ENCODE data around the gene ADIRF.
"Not testable (repeated sequence)": the region's sequence is repeated elsewhere in the genome, so short reads cannot be mapped to it uniquely, and the experiment has no call there.

Gene ADIRF

DNA sequence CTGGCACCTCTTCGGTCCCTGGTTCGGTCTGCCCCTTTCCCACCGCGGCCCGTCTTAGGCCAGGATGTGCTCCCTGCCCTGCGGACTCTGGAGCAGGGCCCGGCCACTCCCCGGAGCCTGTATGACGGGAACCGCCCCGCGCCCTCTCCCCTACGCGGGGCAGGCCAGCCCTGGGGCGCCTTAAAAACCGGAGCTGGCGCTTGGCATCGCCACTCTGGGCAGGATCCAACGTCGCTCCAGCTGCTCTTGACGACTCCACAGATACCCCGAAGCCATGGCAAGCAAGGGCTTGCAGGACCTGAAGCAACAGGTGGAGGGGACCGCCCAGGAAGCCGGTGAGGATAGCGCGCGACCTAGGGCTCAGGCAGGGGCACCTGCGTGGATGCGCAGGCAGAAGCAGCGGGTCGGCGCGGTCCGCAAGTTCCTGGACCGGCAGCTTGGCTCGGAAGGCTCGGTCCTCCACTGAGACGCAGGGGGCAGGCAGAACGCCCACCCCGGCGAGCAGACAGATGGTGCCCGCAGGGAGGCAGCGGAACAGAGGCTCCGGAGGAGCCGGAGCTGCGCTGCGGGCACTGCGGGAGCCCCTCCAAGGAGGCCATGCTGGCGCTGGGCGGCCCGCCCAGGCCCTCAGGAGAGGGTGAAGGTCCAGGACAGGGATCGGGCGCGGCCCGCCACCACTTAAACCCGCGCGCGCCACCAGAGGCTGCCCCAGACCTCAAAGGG is at the start of gene ADIRF:
Gene ADIRF (plus strand): TSS at position 212 of the 723 bp plus-strand sequence. CDS start 63 bp downstream, at position 275.
- DNase-seq (ENCODE audit: low read depth): no peak

DNA sequence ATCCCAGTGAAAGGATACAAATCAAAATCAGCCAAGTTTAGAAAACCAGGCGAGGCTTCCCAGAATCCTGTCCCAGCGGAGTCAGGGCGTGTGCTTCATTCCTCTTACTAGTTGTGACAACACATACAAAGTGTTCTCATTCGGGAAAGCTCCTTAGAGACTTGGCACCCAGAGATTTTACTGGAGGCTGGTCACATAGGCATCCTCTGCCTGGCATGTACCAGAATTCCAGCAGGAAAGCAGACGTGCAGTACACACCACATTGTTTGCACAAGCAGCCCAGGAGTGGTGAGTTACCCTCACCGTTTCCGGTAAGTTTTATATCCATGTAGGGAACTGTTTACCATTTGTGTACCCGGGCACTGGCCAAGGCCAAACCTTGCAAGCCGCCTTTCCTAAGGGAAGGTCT is 45.7 kb upstream of the ADIRF start:
- no peak for DNase-seq (ENCODE audit: low read depth)

DNA sequence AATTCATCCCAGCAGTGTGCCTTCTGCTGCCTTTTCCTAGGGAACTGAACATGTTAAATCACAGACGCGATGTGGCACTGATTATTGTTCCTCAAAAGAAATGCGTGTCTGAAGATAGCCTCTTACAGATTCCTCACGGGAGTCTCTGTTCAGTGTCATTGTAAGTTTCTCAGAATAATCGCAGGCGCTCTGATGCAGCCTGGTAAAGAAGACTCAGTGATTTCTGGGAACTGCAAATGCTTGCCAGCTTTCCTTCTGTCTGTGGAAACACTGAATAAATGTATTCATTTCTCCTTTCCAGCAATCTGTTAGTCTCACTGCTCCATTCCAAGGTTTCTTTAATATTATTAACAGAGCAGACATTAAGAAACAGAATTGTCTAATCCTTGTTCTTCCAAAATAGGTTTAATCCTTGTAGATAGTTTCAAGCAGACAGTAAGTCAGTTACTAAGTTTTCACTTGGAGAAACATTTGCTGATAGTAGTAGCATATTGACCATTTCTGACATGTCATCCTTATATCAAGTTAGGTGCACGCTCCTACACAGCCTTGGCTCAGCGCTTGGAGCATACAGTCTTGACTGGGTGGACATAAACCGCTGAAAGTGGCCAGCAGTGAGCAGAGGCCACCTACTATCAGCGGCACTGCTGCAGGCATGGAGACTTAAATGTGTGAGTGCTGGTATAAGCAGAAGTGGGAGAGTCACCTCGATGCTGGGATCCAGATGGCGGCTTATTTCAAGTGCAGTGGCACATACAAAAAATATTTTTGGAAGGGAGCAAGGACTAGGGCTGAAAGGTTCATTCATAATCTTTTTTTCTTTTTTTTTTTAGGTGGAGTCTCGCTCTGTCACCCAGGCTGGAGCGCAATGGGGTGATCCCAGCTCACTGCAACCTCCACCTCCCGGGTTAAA is 38.6 kb upstream of the ADIRF start:
- no peak for DNase-seq (ENCODE audit: low read depth)

DNA sequence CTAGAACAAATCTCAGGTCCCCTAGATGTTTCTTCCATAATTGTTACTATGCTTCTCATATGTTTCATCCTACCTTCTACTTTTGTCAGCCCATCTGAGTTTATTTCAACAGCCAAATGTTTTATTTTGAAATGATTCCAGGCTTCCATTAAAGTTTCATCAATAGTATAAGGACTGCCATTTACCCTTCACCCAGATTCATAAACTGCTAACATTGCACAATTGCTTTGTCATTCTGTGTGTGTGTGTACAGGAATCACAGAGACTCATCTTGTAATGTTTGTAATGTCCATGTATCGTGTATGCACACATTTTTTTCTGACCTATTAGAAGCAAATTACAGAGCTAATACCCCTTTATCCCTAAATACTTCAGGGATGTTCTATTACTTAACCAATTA is 36.4 kb upstream of the ADIRF start:
- peak; percentile 46 for DNase-seq (ENCODE audit: low read depth)

DNA sequence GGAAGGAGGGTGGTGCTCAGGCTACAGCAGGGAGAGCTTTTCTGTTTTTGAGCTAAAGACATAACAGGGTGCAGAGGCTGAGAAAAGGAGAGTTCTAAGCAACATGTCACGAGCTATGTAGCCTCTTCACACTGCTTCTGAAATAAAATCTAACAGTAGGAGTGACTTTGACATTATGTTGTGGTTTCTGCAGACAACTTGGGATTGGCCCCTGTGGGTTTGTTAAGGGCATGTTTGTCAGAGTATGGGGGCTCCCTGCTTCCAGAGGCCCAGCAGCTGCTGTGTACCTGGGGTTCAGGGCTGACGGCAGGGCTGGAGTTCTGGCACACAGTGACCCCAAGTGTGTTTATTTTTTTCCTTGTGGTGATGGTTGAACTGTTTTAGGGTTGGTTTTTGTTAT is 35.6 kb upstream of the ADIRF start:
- no peak for DNase-seq (ENCODE audit: low read depth)

DNA sequence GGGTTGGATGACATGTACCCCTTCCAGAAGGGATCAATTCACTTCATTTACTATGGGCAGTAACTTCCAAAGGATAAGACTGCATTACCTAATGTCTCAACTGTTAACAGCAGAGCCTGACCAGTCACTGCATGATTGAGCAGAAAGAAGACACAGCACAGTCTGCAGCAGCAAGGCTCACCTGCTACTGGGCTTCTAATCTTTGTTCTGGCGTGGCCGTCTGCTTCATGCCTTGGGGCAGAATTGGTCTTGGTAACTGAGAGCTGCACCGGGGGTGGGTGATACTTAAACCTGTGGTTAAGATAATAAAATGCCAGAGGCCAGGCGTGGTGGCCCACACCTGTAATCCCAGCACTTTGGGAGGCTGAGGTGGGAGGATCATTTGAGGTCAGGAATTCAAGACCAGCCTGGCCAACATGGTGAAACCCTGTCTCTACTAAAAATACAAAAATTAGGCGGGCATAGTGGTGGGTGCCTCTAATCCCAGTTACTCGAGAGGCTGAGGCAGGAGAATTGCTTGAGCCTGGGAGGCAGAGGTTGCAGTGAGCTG is 34.0 kb upstream of the ADIRF start:
- not testable (repeated sequence) for DNase-seq (ENCODE audit: low read depth)

DNA sequence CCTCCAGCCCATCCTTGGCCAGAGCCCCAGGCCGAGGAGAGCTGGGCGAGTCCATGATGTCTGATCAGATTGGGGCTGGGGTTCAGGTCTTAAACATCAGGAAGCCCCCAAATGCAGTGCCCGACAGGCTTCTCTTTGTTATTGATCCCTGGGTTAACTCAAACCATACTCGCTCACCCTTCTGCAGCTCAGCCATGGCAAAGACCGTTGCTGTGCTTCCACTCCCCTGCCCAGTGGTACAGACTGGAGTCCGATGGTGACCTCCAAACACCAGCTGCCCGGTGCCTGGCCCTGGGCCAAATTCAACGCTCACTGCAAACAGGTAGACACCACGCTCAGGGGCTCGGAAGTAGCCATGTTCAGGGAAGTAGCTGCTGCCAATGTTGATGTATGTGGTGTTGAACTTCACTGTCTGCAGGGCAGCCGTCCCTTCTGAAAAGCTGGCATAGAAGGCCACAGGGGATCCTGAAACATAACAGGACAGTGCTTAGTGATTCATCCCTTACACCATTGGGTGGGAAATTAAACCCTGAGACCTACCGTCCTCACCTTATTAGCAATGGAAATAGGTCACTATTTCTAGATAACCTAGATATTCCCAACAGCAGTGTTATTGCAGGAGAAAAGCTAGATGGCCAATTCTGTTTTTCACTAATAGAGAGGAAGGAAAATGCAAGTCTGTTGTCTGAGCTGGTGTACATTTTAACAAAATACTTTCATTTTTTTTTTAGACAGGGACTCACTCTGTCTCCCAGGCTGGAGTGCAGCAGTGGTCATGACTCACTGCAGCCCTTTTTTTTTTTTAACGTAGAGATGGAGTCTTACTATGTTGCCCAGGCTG is 31.4 kb upstream of the ADIRF start:
- no peak for DNase-seq (ENCODE audit: low read depth)

DNA sequence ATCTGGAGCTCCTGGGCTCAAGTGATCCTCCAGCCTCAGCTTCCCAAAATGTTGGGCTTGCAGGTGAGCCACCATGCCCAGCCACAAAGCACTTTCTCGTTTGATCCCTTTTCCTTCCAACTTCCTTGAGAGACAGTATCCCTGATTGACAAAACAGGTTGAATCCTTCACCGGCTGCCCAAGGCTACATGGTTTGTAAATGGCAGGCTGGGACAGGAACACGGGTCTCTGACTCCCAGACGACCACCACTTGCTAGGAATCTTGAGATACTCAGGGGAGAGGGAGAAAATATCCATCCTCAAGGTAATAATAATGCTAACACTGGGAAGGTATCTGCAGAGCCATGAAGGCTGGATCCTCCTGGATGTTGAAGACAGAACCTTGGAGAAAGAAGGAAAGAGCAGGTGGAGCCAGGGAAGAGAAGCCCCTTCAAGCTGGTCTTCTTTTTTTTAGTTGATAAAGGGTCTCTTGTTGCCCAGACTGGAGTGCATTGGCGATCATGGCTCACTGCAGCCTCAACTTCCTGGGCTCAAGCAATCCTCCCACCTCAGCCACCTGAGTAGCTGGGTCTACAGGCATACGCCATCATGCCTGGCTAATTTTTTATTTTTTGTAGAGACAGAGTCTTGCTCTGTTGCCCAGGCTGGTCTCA is 30.7 kb upstream of the ADIRF start:
- DNase-seq (ENCODE audit: low read depth): no peak

DNA sequence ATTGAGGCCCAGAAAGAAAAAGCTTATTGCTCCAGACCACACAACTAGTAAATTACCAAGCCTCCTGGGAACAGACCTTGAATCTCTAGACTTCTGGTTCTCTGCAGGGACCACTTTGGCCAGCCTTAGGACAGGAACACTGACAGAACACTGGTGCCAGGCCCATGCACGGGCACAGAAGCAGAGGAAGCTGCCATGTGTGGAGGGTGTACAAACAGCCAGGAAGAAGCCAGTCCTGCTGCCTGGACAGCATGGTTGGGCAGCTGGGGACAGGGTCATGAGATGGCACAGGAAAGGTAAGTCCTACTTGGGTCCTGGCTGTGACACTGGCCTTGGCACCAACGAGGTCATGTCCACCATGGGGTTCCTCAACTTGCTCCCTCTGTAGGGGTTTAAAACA is 30.0 kb upstream of the ADIRF start:
- DNase-seq (ENCODE audit: low read depth): no peak

DNA sequence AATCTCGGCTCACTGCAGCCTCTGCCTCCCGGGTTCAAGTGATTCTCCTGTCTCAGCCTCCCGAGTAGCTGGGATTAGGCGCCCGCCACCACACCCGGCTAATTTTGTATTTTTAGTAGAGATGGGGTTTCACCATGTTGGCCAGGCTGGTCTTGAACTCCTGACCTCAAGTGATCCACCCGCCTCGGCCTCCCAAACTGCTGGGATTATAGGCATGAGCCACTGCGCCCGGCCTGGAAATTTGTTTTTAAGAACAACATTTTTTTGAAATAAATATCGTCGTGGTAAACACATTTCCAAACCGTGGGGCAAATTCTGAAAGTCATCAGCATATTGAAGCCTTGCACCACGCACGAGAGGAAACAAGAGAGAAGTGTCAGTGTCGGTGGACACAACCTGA is 28.2 kb upstream of the ADIRF start:
- not testable (repeated sequence) for DNase-seq (ENCODE audit: low read depth)

DNA sequence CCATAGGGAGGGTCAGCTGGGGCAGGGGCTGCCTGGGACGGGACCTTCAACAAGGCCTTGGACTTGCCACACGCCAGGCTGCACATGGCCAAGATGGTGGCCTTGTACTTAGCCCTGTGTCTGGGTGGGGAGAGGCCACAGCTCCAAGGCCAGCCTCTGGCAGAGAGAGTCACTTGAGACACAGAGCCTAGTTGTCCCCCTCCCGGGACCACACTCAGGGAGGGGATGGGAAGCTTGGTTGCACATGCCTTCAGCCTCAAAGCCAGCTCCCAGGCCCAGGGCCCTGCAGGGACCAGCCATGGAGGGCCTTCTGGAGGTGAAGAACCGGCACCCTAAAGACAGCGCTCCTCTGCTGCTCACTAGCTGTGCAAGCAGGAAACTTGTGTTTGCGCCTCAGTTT is 27.6 kb upstream of the ADIRF start:
- no peak for DNase-seq (ENCODE audit: low read depth)

DNA sequence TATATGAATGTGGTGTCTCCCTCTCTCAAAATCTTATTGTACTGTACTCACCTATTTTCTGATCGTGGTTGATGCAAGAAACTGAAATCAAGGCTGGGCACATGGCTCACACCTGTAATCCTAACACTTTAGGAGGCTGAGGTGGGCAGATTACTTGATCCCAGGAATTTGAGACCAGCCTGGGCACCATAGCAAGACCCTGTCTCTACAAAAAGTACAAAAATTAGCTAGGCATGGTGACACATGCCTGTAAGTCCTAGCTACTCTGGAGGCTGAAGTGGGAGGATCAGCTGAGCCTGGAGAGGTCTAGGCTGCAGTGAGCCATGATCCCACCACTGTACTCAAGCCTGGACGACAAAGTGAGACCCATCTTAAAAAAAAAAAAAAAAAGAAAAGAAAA is 26.9 kb upstream of the ADIRF start:
- no peak for DNase-seq (ENCODE audit: low read depth)

DNA sequence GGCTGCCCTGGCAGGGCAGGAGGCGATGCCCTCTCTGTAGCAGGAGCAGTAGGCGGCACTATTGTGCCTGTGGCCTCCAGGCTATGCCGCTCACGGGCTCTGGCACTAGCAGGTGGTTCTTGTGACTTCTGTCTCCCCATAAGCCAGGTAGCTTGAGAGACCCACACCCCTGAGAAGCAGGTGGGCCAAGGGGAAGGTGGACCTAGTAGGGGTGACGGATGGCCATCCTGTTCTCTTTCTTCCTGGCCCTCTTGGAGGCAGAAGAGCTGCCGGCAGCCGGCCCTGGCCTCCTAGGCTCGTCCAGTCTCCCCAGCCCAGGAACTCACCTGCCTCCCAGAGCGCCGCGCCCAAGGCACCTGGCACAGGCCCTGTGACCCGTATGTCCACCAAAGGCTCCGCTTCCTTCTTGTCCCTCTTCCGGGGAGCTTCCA is 26.3 kb upstream of the ADIRF start:
- no peak for DNase-seq (ENCODE audit: low read depth)

DNA sequence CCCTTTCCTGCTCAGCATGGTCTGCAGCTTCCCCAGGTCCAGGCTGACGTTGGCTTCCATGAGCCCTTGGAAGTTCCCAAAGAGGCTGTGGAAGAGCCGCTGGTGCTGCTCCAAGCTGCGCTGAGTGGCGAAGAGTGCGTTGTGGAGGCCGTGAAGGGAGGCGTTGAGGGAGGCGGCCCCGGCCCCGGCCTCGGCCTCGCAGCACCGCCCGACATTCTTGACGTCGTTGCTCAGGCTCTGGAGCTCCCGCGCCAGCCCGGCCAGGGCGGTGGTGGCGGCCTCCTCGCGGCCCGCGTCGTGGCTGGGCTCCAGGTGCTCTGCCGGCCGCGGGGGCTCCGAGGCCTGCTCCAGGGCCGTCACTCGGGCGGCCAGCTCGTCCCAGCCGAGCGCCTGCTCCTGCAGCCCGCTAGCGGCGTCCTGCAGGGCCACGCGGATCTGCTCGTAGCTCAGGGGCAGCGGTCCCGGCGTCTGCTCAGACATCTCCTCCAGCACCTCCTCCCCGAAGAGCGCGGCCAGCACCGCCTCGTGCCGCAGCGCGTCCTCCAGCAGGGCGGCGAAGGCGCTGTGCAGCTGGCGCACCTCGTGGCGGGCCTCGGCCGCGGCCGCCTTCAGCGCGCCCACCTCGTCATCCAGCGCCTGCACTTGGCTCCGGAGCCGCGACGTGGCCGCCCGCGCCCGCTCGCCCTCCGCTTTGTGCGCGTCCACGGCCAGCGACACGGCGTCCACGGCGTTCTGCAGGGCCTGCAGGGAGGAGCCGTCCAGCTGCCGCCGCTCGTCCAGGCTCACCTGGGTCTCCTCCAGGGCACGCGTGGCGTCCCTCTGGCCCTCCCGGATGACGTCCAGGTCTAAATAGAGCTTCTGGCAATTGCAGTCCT is 25.6 kb upstream of the ADIRF start:
- no peak for DNase-seq (ENCODE audit: low read depth)

DNA sequence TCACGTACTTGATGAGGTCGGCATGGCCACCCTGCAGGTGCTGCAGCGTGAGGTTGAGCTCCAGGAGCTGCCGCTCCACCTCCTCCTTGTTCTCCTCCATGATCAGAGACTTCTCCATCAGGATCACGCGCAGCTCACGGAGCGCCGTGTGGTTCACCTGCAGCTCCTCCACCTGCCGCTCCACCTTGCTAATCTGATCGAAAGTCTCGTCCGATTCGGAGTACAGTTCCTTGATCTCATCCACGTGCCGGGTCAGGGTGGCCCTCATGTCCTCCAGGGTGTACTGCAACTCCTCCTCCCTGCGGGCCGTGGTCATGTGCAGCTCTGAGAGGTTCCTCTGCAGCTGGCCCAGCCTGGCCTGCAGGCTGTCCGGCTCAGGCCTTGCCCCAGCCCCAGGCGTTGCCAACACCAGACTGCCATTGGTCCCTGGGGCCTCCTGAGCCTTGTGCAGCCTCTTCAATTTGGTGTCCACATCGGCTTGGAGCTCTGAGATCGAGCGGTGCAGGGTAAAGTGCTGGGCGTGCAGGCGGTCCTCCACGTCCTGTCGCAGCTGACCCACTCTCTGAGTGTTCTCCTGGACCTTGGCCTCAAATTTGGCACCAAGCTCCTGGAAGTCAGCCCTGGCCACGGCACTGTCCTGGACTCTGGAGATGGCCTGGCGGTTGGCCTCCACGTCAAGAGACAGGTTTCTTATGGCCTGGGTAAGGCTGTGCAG is 24.8 kb upstream of the ADIRF start:
- DNase-seq (ENCODE audit: low read depth): no peak

DNA sequence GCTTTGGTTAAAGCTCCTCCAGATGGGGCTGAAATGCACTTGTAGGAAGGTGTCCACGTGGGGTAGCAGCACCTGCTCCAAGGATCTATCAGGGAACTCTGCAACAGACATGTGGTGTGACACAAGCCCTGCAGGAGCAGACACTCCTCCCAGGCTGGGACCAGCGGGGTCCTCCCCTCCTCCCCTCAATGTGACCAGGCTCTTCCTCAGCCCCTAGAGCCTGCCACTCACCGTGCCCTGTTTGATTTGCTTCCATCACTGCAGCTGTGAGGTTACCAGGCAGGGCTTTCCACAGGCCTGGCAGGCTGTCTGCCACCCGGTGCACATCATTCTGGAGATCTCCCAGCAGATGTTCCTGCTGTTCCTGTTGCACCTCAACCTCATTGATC is 24.3 kb upstream of the ADIRF start:
- DNase-seq (ENCODE audit: low read depth): no peak

DNA sequence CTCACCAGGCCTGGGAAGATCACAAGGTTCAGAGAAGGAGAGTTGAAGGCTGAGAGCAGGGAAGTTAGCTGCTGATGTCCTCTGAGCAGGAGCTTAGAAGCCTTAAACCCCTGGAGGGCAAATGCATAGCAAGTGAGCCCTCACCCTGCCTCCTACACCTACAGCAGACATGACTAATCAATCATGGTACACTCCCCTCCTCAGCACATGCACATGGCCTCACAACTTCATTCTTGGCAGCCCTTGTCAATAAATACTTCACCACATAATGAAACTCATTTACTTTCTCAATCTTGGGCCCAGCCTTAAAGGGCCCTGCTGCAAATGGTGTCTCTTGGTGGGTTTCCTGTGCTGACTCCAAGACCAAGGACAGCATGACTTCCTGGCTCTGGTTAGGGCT is 23.8 kb upstream of the ADIRF start:
- DNase-seq (ENCODE audit: low read depth): no peak

DNA sequence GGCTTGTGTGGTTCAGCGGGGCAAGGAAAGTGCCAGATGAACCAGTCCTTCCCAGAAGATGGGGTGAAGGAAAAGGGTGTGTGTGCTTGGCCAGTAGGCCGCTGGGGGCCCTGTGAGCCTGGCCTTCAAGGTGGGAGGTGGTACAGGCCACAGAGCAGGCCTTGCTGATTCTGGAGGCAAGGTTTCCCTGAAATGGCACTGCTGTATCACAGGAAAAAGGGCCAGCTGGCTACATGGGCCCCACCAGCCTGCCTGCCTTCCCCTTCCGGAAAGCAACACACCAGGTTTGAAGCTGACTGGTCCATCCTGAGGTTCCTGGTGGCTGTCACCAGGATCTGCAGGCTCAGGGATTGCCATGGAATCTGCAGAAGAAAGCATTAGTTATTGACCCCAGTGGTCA is 23.4 kb upstream of the ADIRF start:
- no peak for DNase-seq (ENCODE audit: low read depth)

DNA sequence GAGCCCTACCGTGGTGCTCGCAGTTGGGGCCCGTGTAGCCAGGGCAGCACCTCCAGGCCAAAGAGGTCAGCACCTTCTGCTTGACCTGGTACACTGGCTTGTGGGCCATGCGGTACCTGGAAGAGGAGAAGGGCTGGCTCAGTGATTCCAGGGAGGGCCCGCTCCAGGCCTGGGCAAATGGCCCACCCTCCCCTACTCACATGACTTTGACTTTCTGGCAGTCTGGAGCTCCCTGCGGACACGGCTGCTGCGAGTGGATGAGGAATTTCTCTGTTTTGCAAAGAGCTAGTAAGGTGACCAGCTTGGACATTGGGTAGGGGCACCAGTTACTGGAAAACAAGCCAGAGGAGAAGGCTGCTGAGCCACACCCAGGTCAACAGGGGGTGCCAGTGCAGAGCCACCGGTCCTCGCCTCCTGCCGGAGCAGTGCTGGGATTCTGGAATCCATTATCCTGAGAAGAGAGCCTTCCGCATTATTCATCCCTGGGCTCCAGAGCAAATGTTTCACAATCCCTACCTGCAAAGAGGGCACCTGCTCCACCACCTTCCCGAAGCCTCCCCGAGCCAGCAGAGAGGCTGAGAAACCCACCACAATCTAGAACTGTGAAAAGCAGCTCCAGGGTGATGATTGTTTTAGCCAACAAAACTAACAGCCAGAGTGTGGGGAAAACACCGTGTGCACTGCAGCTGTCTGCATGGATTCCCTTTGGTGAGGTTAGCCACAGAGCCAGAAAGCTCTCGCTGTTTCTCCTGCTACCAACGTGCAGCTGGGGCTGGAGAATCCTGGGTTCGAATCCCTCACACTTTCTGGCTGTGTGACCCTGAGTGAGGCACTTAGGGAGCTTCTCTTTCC is 22.7 kb upstream of the ADIRF start:
- no peak for DNase-seq (ENCODE audit: low read depth)

Data from GM04503 (cell line).